ENCODE measurements around the gene PPP6R2. TPM values are rescaled to one million over a fixed set of nuclear protein-coding genes. Genes with fewer than 3 reads are reported as not detected.

Gene PPP6R2
- 32.6 and 65.5 TPM in 2 replicates for total RNA-seq (ENCODE audit: low replicate concordance)

- H3K4me3 ChIP-seq = peak within 1 kb of the TSS; percentile 94
- peak within 1 kb of the TSS; percentile 83 for H3K4me2 ChIP-seq
- H3K27me3 ChIP-seq = peaks cover 5% of the 10 kb centered on the region
- peak within 1 kb of the TSS; percentile 80 for H2AFZ ChIP-seq (replicated peaks)
- H3K4me1 ChIP-seq = no peaks in the 10 kb centered on the region
- no peaks in the 10 kb centered on the region for H3K27me3 Mint-ChIP-seq (ENCODE audit: insufficient read depth, low read depth)
- H3K36me3 ChIP-seq = no peaks in the 10 kb centered on the region
- peaks cover 7% of the 10 kb centered on the region for H3K4me1 Mint-ChIP-seq
- DNase-seq (ENCODE audit: low spot score) = peak; percentile 93
- no peaks in the 10 kb centered on the region for H3K9me3 Mint-ChIP-seq
- TF ChIP-seq CTCF (IDR thresholded peaks at IDR 0.05) = no peak
- no peak for TF ChIP-seq EZH2 (IDR thresholded peaks at IDR 0.05)
- no peak for TF ChIP-seq EZH2phosphoT487 (IDR thresholded peaks at IDR 0.05)
- no peaks in the 10 kb centered on the region for H3K36me3 Mint-ChIP-seq
- peaks cover 5% of the 10 kb centered on the region for H3K79me2 ChIP-seq (ENCODE audit: low read depth)
- peak within 1 kb of the TSS; percentile 74 for H3K27ac ChIP-seq
- H3K9ac ChIP-seq = peak within 1 kb of the TSS; percentile 86
- peaks cover 44% of the 10 kb centered on the region for H3F3A ChIP-seq (ENCODE audit: low read depth)
- peak within 1 kb of the TSS; percentile 58 for H3K27ac Mint-ChIP-seq
- H3K9me3 ChIP-seq (ENCODE audit: low read depth) = no peaks in the 10 kb centered on the region
- peak within 1 kb of the TSS; percentile 88 for H3K4me3 Mint-ChIP-seq
- H4K20me1 ChIP-seq (ENCODE audit: low read depth) = peaks cover 19% of the 10 kb centered on the region
These were observed at the start of gene PPP6R2 for GRCh38 chr22:50342651-50343540. Gene PPP6R2, plus strand, starts transcription at chr22:50343327. Its CDS starts 50,582 bp downstream, at chr22:50393909.

- Histone ChIP-seq H3K79me2 (ENCODE audit: low read depth) (peaks cover 67% of the 10 kb centered on the region), H3K4me2 (peak overlapping the region; percentile 73), H3K4me1 (peaks cover 24% of the 10 kb centered on the region), H3K9ac (peak overlapping the region; percentile 2), H3K4me3 (peak overlapping the region; percentile 27), H3K36me3 (no peaks in the 10 kb centered on the region), H3K27ac (peak overlapping the region; percentile 87), H3K27me3 (no peaks in the 10 kb centered on the region), H2AFZ (replicated peaks) (no peak overlapping the region), H3F3A (ENCODE audit: low read depth) (peaks cover 17% of the 10 kb centered on the region), H4K20me1 (ENCODE audit: low read depth) (peaks cover 92% of the 10 kb centered on the region), H3K9me3 (ENCODE audit: low read depth) (no peaks in the 10 kb centered on the region)
- Mint-ChIP-seq H3K36me3 (peaks cover 2% of the 10 kb centered on the region), H3K27me3 (ENCODE audit: insufficient read depth, low read depth) (peaks cover 7% of the 10 kb centered on the region), H3K4me1 (peaks cover 30% of the 10 kb centered on the region), H3K27ac (no peak overlapping the region), H3K9me3 (no peaks in the 10 kb centered on the region), H3K4me3 (no peak overlapping the region)
- peak; percentile 94 for DNase-seq (ENCODE audit: low spot score)
- TF ChIP-seq CTCF (IDR thresholded peaks at IDR 0.05) (no peak), EZH2phosphoT487 (IDR thresholded peaks at IDR 0.05) (no peak), EZH2 (IDR thresholded peaks at IDR 0.05) (no peak)
These were observed 49.4 kb upstream of the PPP6R2 start for GRCh38 chr22:50293441-50294318.

- peaks cover 33% of the 10 kb centered on the region for H3K4me1 Mint-ChIP-seq
- Histone ChIP-seq H3K36me3 (no peaks in the 10 kb centered on the region), H3K9ac (no peak overlapping the region), H3K27ac (peak overlapping the region; percentile 87), H3K4me3 (no peak overlapping the region), H3K27me3 (peaks cover 6% of the 10 kb centered on the region), H3K9me3 (ENCODE audit: low read depth) (no peaks in the 10 kb centered on the region), H3F3A (ENCODE audit: low read depth) (peaks cover 17% of the 10 kb centered on the region), H3K4me2 (peak overlapping the region; percentile 73), H3K79me2 (ENCODE audit: low read depth) (peaks cover 74% of the 10 kb centered on the region), H4K20me1 (ENCODE audit: low read depth) (peaks cover 98% of the 10 kb centered on the region), H3K4me1 (peaks cover 30% of the 10 kb centered on the region), H2AFZ (replicated peaks) (no peak overlapping the region)
- peaks cover 7% of the 10 kb centered on the region for H3K27me3 Mint-ChIP-seq (ENCODE audit: insufficient read depth, low read depth)
- H3K36me3 Mint-ChIP-seq = peaks cover 2% of the 10 kb centered on the region
- H3K9me3 Mint-ChIP-seq = no peaks in the 10 kb centered on the region
- peak overlapping the region; percentile 53 for H3K4me3 Mint-ChIP-seq
- TF ChIP-seq EZH2 (IDR thresholded peaks at IDR 0.05) (no peak), EZH2phosphoT487 (IDR thresholded peaks at IDR 0.05) (no peak), CTCF (IDR thresholded peaks at IDR 0.05) (no peak)
- no peak for DNase-seq (ENCODE audit: low spot score)
- H3K27ac Mint-ChIP-seq = no peak overlapping the region
These were observed 48.8 kb upstream of the PPP6R2 start for GRCh38 chr22:50294319-50294656.
